ENCODE measurements around the gene SLC6A18.

Gene SLC6A18

GRCh38 chr5:1187234-1187949 is 37.8 kb upstream of the SLC6A18 start:
- no peak for DNase-seq (ENCODE audit: low read depth in 2 of 2)

GRCh38 chr5:1187950-1188334 is 37.2 kb upstream of the SLC6A18 start:
- no peak for DNase-seq (ENCODE audit: low read depth in 2 of 2)

- DNase-seq (ENCODE audit: low read depth in 2 of 2): no peak
Measured at GRCh38 chr5:1188464-1188863, 36.7 kb upstream of the SLC6A18 start.

GRCh38 chr5:1189269-1189668 is 35.9 kb upstream of the SLC6A18 start:
- no peak for DNase-seq (ENCODE audit: low read depth in 2 of 2)

- DNase-seq (ENCODE audit: low read depth in 2 of 2): no peak
Measured at GRCh38 chr5:1190278-1190677, 34.9 kb upstream of the SLC6A18 start.

- no peak for DNase-seq (ENCODE audit: low read depth in 2 of 2)
Measured at GRCh38 chr5:1190837-1191239, 34.3 kb upstream of the SLC6A18 start.

GRCh38 chr5:1192971-1193590 is 32.1 kb upstream of the SLC6A18 start:
- no peak for DNase-seq (ENCODE audit: low read depth in 2 of 2)

- no peak for DNase-seq (ENCODE audit: low read depth in 2 of 2)
Measured at GRCh38 chr5:1193591-1193985, 31.6 kb upstream of the SLC6A18 start.

GRCh38 chr5:1194378-1194777 is 30.8 kb upstream of the SLC6A18 start:
- no peak for DNase-seq (ENCODE audit: low read depth in 2 of 2)

- no peak for DNase-seq (ENCODE audit: low read depth in 2 of 2)
Measured at GRCh38 chr5:1195439-1195838, 29.7 kb upstream of the SLC6A18 start.

- no peak for DNase-seq (ENCODE audit: low read depth in 2 of 2)
Measured at GRCh38 chr5:1195916-1196315, 29.3 kb upstream of the SLC6A18 start.

GRCh38 chr5:1196562-1196961 is 28.6 kb upstream of the SLC6A18 start:
- no peak for DNase-seq (ENCODE audit: low read depth in 2 of 2)

- no peak for DNase-seq (ENCODE audit: low read depth in 2 of 2)
Measured at GRCh38 chr5:1197876-1198666, 27.1 kb upstream of the SLC6A18 start.

GRCh38 chr5:1199340-1199648 is 25.9 kb upstream of the SLC6A18 start:
- no peak for DNase-seq (ENCODE audit: low read depth in 2 of 2)

- no peak for DNase-seq (ENCODE audit: low read depth in 2 of 2)
Measured at GRCh38 chr5:1199649-1200494, 25.3 kb upstream of the SLC6A18 start.

GRCh38 chr5:1200495-1201326 is 24.5 kb upstream of the SLC6A18 start:
- no peak for DNase-seq (ENCODE audit: low read depth in 2 of 2)

GRCh38 chr5:1201327-1202025 is 23.7 kb upstream of the SLC6A18 start, which contains the start of gene SLC6A19:
TSS of gene SLC6A19 (plus strand) at chr5:1201595. CDS start at chr5:1201651, 56 bp downstream.
- no peak for DNase-seq (ENCODE audit: low read depth in 2 of 2)

- DNase-seq (ENCODE audit: low read depth in 2 of 2): no peak
Measured at GRCh38 chr5:1202026-1202797, 23.0 kb upstream of the SLC6A18 start.

GRCh38 chr5:1202798-1203185 is 22.4 kb upstream of the SLC6A18 start:
- no peak for DNase-seq (ENCODE audit: low read depth in 2 of 2)

Data from activated CD8-positive, alpha-beta memory T cell treated with anti-CD3 and anti-CD28 coated beads for 4 hours (primary cell).